ENCODE results near the gene LRRN2.

The LRRN2 gene

GRCh38 chr1:204685236-204686006, at the start of gene LRRN2:
Gene LRRN2, minus strand, starts transcription at chr1:204685738. Its CDS starts 65,746 bp downstream, at chr1:204619992.
- no peaks in the 10 kb centered on the region for H3K4me1 ChIP-seq (ENCODE audit: low read depth, poor library complexity, severe bottlenecking)
- no peaks in the 10 kb centered on the region for H3K27me3 ChIP-seq (ENCODE audit: insufficient read depth, low read depth)
- no peaks in the 10 kb centered on the region for H3K79me2 ChIP-seq (ENCODE audit: insufficient read depth, low read depth)
- no peak within 1 kb of the TSS for H3K4me2 ChIP-seq
- H4K20me1 ChIP-seq (ENCODE audit: insufficient read depth), result no peaks in the 10 kb centered on the region
- no peak for TF ChIP-seq CTCF (conservative IDR thresholded peaks at IDR 0.05; ENCODE audit: low read depth, low read length)
- H3K36me3 ChIP-seq (ENCODE audit: insufficient read depth), result no peaks in the 10 kb centered on the region
- no peak within 1 kb of the TSS for H3K4me3 ChIP-seq (IDR thresholded peaks at IDR 0.05; ENCODE audit: insufficient read depth, low read depth, low read length)
- no peak within 1 kb of the TSS for H3K27ac ChIP-seq
- no peak within 1 kb of the TSS for H2AFZ ChIP-seq (ENCODE audit: low read depth)
- H3K9ac ChIP-seq, result no peak within 1 kb of the TSS

GRCh38 chr1:204735042-204735441, 49.5 kb upstream of the LRRN2 start:
- Histone ChIP-seq H3K4me2 (no peak overlapping the region), H3K4me3 (IDR thresholded peaks at IDR 0.05; ENCODE audit: insufficient read depth, low read depth, low read length) (no peak overlapping the region), H3K27me3 (ENCODE audit: insufficient read depth, low read depth) (no peaks in the 10 kb centered on the region), H3K4me1 (ENCODE audit: low read depth, poor library complexity, severe bottlenecking) (no peaks in the 10 kb centered on the region), H2AFZ (ENCODE audit: low read depth) (no peak overlapping the region), H3K79me2 (ENCODE audit: insufficient read depth, low read depth) (no peaks in the 10 kb centered on the region), H3K9ac (no peak overlapping the region), H3K36me3 (ENCODE audit: insufficient read depth) (no peaks in the 10 kb centered on the region), H3K27ac (no peak overlapping the region), H4K20me1 (ENCODE audit: insufficient read depth) (no peaks in the 10 kb centered on the region)
- TF ChIP-seq CTCF (conservative IDR thresholded peaks at IDR 0.05; ENCODE audit: low read depth, low read length), result no peak

- Histone ChIP-seq H3K4me2 (no peak overlapping the region), H3K79me2 (ENCODE audit: insufficient read depth, low read depth) (no peaks in the 10 kb centered on the region), H3K9ac (no peak overlapping the region), H3K27me3 (ENCODE audit: insufficient read depth, low read depth) (no peaks in the 10 kb centered on the region), H3K27ac (no peak overlapping the region), H3K4me3 (IDR thresholded peaks at IDR 0.05; ENCODE audit: insufficient read depth, low read depth, low read length) (no peak overlapping the region), H4K20me1 (ENCODE audit: insufficient read depth) (no peaks in the 10 kb centered on the region), H3K36me3 (ENCODE audit: insufficient read depth) (no peaks in the 10 kb centered on the region), H3K4me1 (ENCODE audit: low read depth, poor library complexity, severe bottlenecking) (no peaks in the 10 kb centered on the region), H2AFZ (ENCODE audit: low read depth) (no peak overlapping the region)
- TF ChIP-seq CTCF (conservative IDR thresholded peaks at IDR 0.05; ENCODE audit: low read depth, low read length), result no peak
Observed at GRCh38 chr1:204733869-204734596, 48.5 kb upstream of the LRRN2 start.

- Histone ChIP-seq H3K79me2 (ENCODE audit: insufficient read depth, low read depth) (no peaks in the 10 kb centered on the region), H3K27ac (no peak overlapping the region), H3K4me3 (IDR thresholded peaks at IDR 0.05; ENCODE audit: insufficient read depth, low read depth, low read length) (no peak overlapping the region), H3K9ac (no peak overlapping the region), H3K4me2 (no peak overlapping the region), H4K20me1 (ENCODE audit: insufficient read depth) (no peaks in the 10 kb centered on the region), H2AFZ (ENCODE audit: low read depth) (no peak overlapping the region), H3K27me3 (ENCODE audit: insufficient read depth, low read depth) (no peaks in the 10 kb centered on the region), H3K36me3 (ENCODE audit: insufficient read depth) (no peaks in the 10 kb centered on the region), H3K4me1 (ENCODE audit: low read depth, poor library complexity, severe bottlenecking) (no peaks in the 10 kb centered on the region)
- TF ChIP-seq CTCF (conservative IDR thresholded peaks at IDR 0.05; ENCODE audit: low read depth, low read length), result no peak
Observed at GRCh38 chr1:204733289-204733688, 47.8 kb upstream of the LRRN2 start.
